ENCODE data around the gene ZNF646. TPM values are rescaled to one million over a fixed set of nuclear protein-coding genes. Genes with fewer than 3 reads are reported as not detected.

Gene ZNF646
- total RNA-seq, 1 donor from 2014 or later: 14.7 TPM

GRCh38 chr16:31063843-31064611 lies 10.2 kb upstream of the ZNF646 start:
- DNase-seq: no peak

GRCh38 chr16:31064882-31065461 lies 9.2 kb upstream of the ZNF646 start:
- DNase-seq: peak; percentile 97

DNA sequence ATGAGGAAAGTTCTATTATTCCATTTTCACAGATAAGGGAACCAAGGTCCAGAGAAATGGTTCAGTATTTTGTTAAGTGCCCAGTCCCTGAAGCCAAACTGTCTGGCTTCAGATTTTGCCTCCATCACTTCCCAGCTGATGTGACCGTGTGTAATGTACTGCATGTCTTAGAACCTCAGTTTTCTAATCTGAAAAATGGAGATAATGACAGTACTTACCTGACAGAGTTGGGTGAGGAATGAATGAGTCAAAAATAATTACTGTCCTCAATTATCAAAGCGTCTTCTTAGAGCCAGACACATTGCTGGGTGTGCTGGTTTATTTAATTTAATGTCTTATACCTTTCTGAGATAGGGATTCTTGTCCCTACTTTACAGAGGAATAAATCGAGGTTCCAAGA lies 6.9 kb upstream of the ZNF646 start:
- DNase-seq: no peak

GRCh38 chr16:31071861-31072260 lies 2.4 kb upstream of the ZNF646 start:
- peak; percentile 97 for DNase-seq

- DNase-seq: peak; percentile 51
These were observed 1.6 kb upstream of the ZNF646 start for GRCh38 chr16:31072540-31073141.

- peak; percentile 97 for DNase-seq
These were observed 866 bp upstream of the ZNF646 start for GRCh38 chr16:31073142-31073969.

- no peak for DNase-seq
These were observed 577 bp downstream of the ZNF646 start for GRCh38 chr16:31074814-31075183.

- DNase-seq: no peak
These were observed 2.1 kb downstream of the ZNF646 start for GRCh38 chr16:31076319-31076718.

DNA sequence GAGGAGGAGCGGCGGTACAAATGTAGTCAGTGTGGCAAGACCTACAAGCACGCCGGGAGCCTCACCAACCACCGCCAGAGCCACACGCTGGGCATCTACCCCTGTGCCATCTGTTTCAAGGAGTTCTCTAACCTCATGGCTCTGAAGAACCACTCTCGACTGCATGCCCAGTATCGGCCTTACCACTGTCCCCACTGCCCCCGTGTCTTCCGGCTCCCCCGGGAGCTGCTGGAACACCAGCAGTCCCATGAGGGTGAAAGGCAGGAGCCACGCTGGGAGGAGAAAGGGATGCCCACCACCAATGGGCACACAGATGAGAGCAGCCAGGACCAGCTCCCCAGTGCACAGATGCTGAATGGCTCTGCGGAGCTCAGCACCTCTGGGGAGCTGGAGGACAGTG lies 2.8 kb downstream of the ZNF646 start:
- no peak for DNase-seq

DNA sequence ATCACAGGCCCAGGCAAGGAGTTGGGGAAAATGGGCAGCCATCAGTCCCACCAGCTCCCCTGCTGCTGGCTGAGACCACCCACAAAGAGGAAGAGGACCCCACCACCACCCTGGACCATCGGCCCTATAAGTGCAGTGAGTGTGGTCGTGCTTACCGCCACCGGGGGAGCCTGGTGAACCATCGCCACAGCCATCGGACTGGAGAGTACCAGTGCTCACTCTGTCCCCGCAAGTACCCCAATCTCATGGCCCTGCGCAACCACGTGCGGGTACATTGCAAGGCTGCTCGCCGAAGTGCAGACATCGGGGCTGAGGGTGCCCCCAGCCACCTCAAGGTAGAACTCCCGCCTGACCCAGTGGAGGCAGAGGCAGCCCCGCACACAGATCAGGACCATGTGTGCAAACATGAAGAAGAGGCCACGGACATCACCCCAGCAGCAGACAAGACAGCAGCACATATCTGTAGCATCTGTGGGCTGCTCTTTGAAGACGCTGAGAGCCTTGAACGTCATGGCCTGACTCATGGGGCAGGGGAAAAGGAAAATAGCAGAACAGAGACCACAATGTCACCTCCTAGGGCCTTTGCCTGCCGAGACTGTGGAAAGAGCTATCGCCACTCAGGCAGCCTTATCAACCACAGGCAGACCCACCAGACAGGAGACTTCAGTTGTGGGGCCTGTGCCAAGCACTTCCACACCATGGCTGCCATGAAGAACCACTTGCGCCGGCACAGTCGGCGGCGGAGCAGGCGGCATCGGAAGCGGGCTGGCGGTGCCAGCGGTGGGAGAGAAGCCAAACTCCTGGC lies 3.6 kb downstream of the ZNF646 start:
- DNase-seq: no peak

DNA sequence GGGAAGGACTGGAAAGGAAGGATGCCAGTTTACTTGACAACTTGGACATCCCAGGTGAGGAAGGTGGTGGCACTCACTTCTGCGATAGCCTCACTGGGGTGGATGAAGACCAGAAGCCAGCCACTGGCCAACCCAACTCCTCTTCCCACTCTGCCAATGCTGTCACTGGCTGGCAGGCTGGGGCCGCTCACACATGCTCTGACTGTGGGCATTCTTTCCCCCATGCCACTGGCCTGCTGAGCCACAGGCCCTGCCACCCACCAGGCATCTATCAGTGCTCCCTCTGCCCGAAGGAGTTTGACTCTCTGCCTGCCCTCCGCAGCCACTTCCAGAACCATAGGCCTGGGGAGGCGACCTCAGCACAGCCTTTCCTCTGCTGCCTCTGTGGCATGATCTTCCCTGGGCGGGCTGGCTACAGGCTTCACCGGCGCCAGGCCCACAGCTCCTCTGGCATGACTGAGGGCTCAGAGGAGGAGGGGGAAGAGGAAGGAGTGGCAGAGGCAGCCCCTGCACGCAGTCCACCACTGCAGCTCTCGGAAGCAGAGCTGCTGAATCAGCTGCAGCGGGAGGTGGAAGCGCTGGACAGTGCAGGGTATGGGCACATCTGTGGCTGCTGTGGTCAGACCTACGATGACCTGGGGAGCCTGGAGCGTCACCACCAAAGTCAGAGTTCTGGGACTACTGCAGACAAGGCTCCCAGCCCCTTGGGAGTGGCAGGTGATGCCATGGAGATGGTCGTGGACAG lies 4.5 kb downstream of the ZNF646 start:
- no peak for DNase-seq

DNA sequence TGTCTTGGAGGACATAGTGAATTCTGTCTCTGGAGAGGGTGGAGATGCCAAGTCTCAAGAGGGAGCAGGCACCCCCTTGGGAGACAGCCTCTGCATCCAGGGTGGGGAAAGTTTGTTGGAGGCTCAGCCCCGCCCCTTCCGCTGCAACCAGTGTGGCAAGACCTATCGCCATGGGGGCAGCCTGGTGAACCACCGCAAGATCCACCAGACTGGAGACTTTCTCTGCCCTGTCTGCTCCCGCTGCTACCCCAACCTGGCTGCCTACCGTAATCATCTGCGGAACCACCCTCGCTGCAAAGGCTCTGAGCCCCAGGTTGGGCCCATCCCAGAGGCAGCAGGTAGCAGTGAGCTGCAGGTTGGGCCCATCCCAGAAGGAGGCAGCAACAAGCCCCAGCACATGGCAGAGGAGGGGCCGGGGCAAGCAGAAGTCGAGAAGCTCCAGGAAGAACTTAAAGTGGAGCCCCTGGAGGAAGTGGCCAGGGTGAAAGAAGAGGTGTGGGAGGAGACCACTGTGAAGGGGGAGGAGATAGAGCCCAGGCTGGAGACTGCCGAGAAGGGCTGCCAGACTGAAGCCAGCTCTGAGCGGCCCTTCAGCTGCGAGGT lies 5.2 kb downstream of the ZNF646 start:
- DNase-seq: no peak

GRCh38 chr16:31080035-31080629 lies 5.9 kb downstream of the ZNF646 start:
- DNase-seq: no peak

- no peak for DNase-seq
These were observed 6.7 kb downstream of the ZNF646 start for GRCh38 chr16:31080756-31081419.

GRCh38 chr16:31081428-31082351 lies 7.5 kb downstream of the ZNF646 start:
- DNase-seq: no peak

- no peak for DNase-seq
These were observed 8.3 kb downstream of the ZNF646 start for GRCh38 chr16:31082368-31083045.

GRCh38 chr16:31083081-31083480 lies 8.9 kb downstream of the ZNF646 start:
- no peak for DNase-seq

- no peak for DNase-seq
These were observed 9.3 kb downstream of the ZNF646 start for GRCh38 chr16:31083556-31083955.

All from tongue (tissue), 2 donors.